Activated CD4-positive, alpha-beta T cell treated with anti-CD3 and anti-CD28 coated beads for 36 hours (primary cell): ENCODE results near the gene IBA57. TPM values are rescaled to one million over a fixed set of nuclear protein-coding genes. Genes with fewer than 3 reads are reported as not detected.

Source experiments
- ATAC-seq: fragments of 200-7000 bp; cut with Tn5 transposase; one replicate; pipeline ENCODE4 v1.10.0; 2021; ENCODE audit warnings: mild to moderate bottlenecking, moderate library complexity
- CTCF ChIA-PET: fragments of 350-600 bp; sonication (Branson Sonifier 250); formaldehyde crosslinking; loops from one replicate; lab custom pipeline; 2021; ENCODE audit warnings: antibody characterized with exemption; lab: Charles Lee
- POLR2A ChIA-PET: fragments of 350-600 bp; sonication (Branson Sonifier 250); formaldehyde crosslinking; loops from one replicate; lab custom pipeline; 2021; ENCODE audit warnings: antibody characterized with exemption, inconsistent platforms; lab: Charles Lee
- DNase-seq: peaks from one replicate; pipeline ENCODE4 v3.0.0-alpha.2; 2020
- H3K27ac Mint-ChIP-seq: one replicate; pipeline ENCODE4 v1.8.0; 2021; ENCODE audit warnings: mixed read lengths
- H3K27me3 Mint-ChIP-seq: one replicate; pipeline ENCODE4 v1.8.0; 2021; ENCODE audit warnings: mixed read lengths
- H3K36me3 Mint-ChIP-seq: one replicate; pipeline ENCODE4 v1.8.0; 2021; ENCODE audit warnings: low read depth, mixed read lengths
- H3K4me1 Mint-ChIP-seq: one replicate; pipeline ENCODE4 v1.8.0; 2021; ENCODE audit warnings: mixed read lengths
- H3K4me3 Mint-ChIP-seq: one replicate; pipeline ENCODE4 v1.8.0; 2021; ENCODE audit warnings: mild to moderate bottlenecking, moderate library complexity, mixed read lengths
- H3K9me3 Mint-ChIP-seq: one replicate; pipeline ENCODE4 v1.8.0; 2021; ENCODE audit warnings: low read depth, mixed read lengths
- intact Hi-C, 2 experiments: fragments of 100-400 bp; cut with DNase I in 1 of 2; cut with micrococcal nuclease in 1 of 2; formaldehyde crosslinking; loops; one replicate each; pipeline versions ENCODE4 v1.14.2 to v1.15.1; 2022 to 2024; cut with DNase I, micrococcal nuclease
- total RNA-seq, 2 experiments: library from RNA; stranded (reverse); gene quantifications; one replicate each; pipeline ENCODE4 v1.2.3, GENCODE V29; 2021

IBA57 gene
- total RNA-seq, 2 experiments from 2014 or later, result 6.0 to 8.3 TPM

DNA sequence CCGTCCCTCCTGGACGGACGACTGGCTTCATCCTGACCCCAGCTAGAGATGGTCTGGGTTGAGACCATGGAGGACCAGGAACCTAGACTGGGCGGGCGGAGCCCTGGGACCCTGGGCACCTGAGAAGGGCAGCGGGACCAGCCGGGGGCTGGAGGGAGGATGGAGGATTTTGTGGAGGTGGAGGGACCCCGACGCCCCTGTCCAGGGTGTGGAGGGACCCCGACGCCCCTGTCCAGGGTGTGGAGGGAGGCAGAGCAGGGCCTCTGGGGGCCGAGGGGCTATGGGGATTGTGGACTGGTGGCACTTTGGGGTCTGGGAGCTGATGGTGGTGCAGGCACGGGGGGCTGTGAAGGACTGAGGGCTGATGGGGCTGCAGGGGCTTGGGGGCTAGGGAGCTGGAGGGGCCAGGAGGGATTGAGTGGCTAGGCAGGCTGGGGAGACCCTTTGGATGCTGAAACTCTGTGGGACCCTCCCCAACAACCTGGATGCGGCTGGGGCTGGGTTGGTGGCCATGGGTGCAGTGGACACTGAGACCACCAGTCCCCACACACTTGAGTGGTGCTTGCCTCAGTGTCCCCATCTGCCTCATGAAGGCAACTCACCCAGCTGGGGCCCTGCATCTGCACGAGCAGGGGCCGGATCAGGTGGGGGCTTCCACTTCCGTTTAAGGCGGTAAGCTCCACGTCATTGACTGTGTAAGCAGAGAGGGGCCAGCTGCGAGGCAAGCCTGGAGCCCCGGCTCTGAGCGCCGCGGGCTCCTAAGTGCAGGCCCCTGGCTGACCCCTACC, 8.5 kb upstream of the IBA57 start:
- peaks cover 21% of the 10 kb centered on the region for H3K4me1 Mint-ChIP-seq
- ChIA-PET POLR2A (no interaction called here), CTCF (interaction anchor here (0.6 to 1.2 kb wide), 2 partner anchors 8 to 28 kb away, joined by 3 to 5 read pairs; partner anchors contain the start of gene IBA57)
- DNase-seq (peak; percentile 39), ATAC-seq (no peak)
- H3K27me3 Mint-ChIP-seq, result no peaks in the 10 kb centered on the region
- no peaks in the 10 kb centered on the region for H3K9me3 Mint-ChIP-seq
- no peak overlapping the region for H3K27ac Mint-ChIP-seq
- H3K36me3 Mint-ChIP-seq, result no peaks in the 10 kb centered on the region
- intact Hi-C loops, result no loop called here
- H3K4me3 Mint-ChIP-seq, result no peak overlapping the region

DNA sequence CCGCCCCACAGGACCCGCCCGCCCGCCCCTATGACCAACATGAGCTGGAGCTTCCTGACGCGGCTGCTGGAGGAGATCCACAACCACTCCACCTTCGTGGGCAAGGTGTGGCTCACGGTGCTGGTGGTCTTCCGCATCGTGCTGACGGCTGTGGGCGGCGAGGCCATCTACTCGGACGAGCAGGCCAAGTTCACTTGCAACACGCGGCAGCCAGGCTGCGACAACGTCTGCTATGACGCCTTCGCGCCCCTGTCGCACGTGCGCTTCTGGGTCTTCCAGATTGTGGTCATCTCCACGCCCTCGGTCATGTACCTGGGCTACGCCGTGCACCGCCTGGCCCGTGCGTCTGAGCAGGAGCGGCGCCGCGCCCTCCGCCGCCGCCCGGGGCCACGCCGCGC, 7.9 kb upstream of the IBA57 start:
- Mint-ChIP-seq H3K27ac (no peak overlapping the region), H3K9me3 (no peaks in the 10 kb centered on the region), H3K4me3 (no peak overlapping the region), H3K4me1 (peaks cover 26% of the 10 kb centered on the region), H3K36me3 (no peaks in the 10 kb centered on the region), H3K27me3 (no peaks in the 10 kb centered on the region)
- ChIA-PET CTCF (interaction anchor here (0.6 kb wide), 1 partner anchor 29 kb away, joined by 3 read pairs; no protein-coding TSS in a partner anchor), POLR2A (no interaction called here)
- DNase-seq, result no peak
- intact Hi-C loops, result no loop called here
- no peak for ATAC-seq

DNA sequence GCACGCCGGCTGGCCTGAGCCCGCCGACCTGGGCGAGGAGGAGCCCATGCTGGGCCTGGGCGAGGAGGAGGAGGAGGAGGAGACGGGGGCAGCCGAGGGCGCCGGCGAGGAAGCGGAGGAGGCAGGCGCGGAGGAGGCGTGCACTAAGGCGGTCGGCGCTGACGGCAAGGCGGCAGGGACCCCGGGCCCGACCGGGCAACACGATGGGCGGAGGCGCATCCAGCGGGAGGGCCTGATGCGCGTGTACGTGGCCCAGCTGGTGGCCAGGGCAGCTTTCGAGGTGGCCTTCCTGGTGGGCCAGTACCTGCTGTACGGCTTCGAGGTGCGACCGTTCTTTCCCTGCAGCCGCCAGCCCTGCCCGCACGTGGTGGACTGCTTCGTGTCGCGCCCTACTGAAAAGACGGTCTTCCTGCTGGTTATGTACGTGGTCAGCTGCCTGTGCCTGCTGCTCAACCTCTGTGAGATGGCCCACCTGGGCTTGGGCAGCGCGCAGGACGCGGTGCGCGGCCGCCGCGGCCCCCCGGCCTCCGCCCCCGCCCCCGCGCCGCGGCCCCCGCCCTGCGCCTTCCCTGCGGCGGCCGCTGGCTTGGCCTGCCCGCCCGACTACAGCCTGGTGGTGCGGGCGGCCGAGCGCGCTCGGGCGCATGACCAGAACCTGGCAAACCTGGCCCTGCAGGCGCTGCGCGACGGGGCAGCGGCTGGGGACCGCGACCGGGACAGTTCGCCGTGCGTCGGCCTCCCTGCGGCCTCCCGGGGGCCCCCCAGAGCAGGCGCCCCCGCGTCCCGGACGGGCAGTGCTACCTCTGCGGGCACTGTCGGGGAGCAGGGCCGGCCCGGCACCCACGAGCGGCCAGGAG, 7.2 kb upstream of the IBA57 start:
- no peak overlapping the region for H3K27ac Mint-ChIP-seq
- H3K36me3 Mint-ChIP-seq, result no peaks in the 10 kb centered on the region
- ATAC-seq (no peak), DNase-seq (no peak)
- ChIA-PET POLR2A (no interaction called here), CTCF (no interaction called here)
- no peaks in the 10 kb centered on the region for H3K27me3 Mint-ChIP-seq
- H3K4me3 Mint-ChIP-seq, result no peak overlapping the region
- intact Hi-C loops, result no loop called here
- peaks cover 31% of the 10 kb centered on the region for H3K4me1 Mint-ChIP-seq
- H3K9me3 Mint-ChIP-seq, result no peaks in the 10 kb centered on the region

DNA sequence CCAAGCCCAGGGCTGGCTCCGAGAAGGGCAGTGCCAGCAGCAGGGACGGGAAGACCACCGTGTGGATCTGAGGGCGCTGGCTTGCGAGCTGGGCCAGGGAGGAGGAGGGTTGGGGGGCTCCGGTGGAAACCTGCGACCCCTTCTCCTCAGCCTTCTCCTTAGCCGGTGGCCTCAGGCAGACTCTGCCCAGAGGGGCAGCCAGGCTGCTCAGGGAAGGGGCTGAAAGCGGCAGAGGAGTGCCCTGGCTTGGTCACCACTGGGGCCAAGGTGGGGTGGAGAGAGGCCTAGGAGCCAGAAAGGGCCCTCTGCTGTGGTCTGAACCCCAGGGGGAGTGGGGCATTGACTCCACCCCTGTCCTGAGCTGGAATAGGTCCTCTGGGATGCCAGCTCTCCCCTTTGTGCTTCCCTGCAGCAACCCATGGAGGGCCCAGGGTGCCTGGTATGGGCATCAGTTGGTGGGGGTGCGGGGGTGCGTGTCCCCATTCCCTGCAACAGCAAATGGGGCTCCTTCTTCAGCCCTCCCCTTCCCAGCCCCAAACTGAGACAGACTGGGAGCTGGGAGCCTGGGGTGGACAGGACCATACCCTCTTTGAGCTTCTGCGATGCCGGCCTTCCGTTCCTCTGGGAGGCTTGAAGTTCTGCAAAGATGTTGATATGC, 6.5 kb upstream of the IBA57 start:
- ChIA-PET POLR2A (interaction anchor here (0.6 kb wide), 1 partner anchor 54 kb away, joined by 5 read pairs; no protein-coding TSS in a partner anchor), CTCF (interaction anchor here (0.7 kb wide), 1 partner anchor 80 kb away, joined by 3 read pairs; no protein-coding TSS in a partner anchor)
- Mint-ChIP-seq H3K27me3 (no peaks in the 10 kb centered on the region), H3K27ac (no peak overlapping the region), H3K4me3 (no peak overlapping the region), H3K4me1 (peaks cover 35% of the 10 kb centered on the region), H3K36me3 (no peaks in the 10 kb centered on the region), H3K9me3 (no peaks in the 10 kb centered on the region)
- DNase-seq (no peak), ATAC-seq (no peak)
- intact Hi-C loops, result no loop called here

DNA sequence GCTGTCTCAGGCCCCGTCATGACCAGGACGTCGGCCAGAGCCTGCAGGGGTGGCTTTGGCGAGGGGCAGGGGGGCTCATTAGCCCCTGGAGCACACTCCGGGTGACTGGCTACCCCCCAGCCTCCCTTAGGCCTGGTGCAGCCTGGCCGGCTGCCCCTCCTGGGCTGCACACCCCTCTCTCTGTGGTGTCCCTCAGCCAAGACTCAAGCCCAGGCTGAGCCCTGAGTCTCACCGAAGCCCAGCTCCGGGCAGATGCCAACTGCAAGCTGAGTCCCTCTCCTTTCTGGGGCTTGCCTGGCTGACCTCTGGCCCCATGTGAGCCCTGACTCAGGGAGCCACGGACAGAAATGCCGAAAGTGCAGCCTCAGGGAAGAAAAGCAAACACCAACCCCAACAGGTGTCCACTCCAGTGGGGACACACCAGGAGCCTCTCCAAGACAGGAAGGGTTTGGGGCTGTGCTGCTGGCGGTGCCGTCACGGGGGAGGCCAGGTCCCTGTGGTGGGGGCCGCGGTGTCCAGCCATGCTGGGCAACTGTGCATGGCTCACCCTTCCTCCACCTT, 5.3 kb upstream of the IBA57 start:
- ATAC-seq, result no peak

DNA sequence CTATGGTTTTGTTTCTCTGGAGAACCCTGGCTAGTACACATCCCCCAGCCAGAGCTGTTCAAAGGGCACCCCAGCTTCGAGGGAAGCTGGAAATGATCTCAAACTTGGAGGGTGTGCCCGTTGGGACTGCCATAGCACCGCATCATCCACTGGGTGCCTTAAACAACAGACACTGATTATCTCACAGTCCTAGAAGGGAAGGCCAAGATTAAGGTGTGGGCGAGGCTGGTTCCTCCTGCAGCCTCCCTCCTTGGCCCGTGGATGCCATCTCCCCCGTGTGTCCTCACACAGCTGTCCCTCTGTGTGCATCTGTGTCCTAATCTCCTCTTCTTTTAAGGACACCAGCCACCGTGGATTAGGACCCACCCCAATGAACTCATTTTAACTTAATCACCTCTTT, 4.2 kb upstream of the IBA57 start:
- no peak overlapping the region for H3K4me3 Mint-ChIP-seq
- ChIA-PET CTCF (interaction anchor here (0.8 kb wide), 1 partner anchor 10 kb away, joined by 3 read pairs; no protein-coding TSS in a partner anchor), POLR2A (no interaction called here)
- ATAC-seq (no peak), DNase-seq (no peak)
- intact Hi-C loops, result loop anchor here in 1 of 2 experiments (10.0 kb wide), 1 partner anchor 1757 kb away; the partner anchor contains the start of gene PARP1
- no peaks in the 10 kb centered on the region for H3K36me3 Mint-ChIP-seq
- H3K4me1 Mint-ChIP-seq, result peaks cover 30% of the 10 kb centered on the region
- no peaks in the 10 kb centered on the region for H3K9me3 Mint-ChIP-seq
- no peak overlapping the region for H3K27ac Mint-ChIP-seq
- no peaks in the 10 kb centered on the region for H3K27me3 Mint-ChIP-seq

More for the DNA sequence above, 5.3 kb upstream of the IBA57 start:
- DNase-seq, result no peak
- no peaks in the 10 kb centered on the region for H3K36me3 Mint-ChIP-seq
- no peaks in the 10 kb centered on the region for H3K27me3 Mint-ChIP-seq
- ChIA-PET POLR2A (no interaction called here), CTCF (no interaction called here)
- H3K4me1 Mint-ChIP-seq, result peaks cover 31% of the 10 kb centered on the region
- H3K4me3 Mint-ChIP-seq, result no peak overlapping the region
- intact Hi-C loops, result loop anchor here in 1 of 2 experiments (10.0 kb wide), 1 partner anchor 1755 kb away; the partner anchor contains the start of gene PARP1
- no peak overlapping the region for H3K27ac Mint-ChIP-seq
- H3K9me3 Mint-ChIP-seq, result no peaks in the 10 kb centered on the region

DNA sequence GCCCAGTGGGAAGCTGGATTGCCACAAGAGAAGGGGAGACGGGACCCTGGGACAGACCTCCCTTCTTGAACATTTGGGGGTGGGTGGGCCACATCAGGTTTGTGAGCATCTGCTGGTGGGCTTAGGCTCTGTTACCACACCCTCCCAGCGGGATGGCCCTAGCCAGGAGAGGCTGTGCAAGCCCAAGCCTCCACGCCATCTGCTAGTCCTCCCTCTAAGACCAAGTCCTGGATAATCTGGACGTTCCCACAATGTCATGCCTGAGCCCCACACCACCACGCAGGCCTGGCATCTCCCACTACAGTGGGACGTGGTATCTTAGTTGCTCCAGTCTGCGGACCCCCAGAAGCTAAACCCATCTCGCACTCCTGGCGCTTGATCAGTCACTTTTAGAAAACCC, 3.7 kb upstream of the IBA57 start:
- ChIA-PET CTCF (no interaction called here), POLR2A (no interaction called here)
- Mint-ChIP-seq H3K27ac (peak overlapping the region; percentile 29), H3K27me3 (no peaks in the 10 kb centered on the region), H3K4me3 (no peak overlapping the region), H3K36me3 (no peaks in the 10 kb centered on the region), H3K9me3 (no peaks in the 10 kb centered on the region), H3K4me1 (peaks cover 33% of the 10 kb centered on the region)
- DNase-seq (no peak), ATAC-seq (no peak)
- intact Hi-C loops, result loop anchor here in 1 of 2 experiments (10.0 kb wide), 1 partner anchor 1757 kb away; the partner anchor contains the start of gene PARP1

DNA sequence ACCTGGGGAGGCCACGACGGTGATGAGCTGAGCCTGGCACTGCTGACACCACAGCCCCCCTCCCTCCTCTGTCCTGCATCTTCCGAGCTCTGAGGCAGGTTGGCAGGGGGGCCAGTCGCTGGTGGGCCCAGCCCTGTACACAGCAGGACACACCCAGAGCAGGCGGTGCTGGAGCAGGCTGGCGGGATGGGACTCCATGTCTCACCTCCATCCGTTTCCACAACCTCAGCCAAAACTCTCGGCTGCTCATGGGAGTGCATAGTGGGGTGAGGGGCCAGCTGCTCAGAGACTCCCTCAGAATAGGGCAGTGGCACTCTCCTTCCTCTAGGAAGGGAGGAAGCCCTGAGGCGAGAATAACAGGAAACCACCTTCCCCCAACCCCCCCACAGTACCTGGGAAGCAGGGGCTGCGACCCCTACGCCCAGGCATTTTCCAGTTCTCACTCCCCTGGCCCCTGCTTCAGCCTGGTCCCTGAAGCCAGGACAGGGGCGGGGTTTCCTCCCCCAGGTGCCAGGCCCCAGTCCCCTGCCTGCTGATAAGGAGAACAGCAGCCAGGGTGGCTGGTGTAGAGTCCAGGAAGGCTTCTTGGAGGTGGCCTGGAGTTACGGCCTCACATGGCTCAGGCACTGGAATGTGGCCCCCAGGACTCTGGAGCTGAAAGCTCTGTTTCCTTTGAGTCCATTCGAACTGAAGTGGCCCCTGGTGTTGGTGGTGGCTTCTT, 3.2 kb upstream of the IBA57 start:
- no peak overlapping the region for H3K4me3 Mint-ChIP-seq

DNA sequence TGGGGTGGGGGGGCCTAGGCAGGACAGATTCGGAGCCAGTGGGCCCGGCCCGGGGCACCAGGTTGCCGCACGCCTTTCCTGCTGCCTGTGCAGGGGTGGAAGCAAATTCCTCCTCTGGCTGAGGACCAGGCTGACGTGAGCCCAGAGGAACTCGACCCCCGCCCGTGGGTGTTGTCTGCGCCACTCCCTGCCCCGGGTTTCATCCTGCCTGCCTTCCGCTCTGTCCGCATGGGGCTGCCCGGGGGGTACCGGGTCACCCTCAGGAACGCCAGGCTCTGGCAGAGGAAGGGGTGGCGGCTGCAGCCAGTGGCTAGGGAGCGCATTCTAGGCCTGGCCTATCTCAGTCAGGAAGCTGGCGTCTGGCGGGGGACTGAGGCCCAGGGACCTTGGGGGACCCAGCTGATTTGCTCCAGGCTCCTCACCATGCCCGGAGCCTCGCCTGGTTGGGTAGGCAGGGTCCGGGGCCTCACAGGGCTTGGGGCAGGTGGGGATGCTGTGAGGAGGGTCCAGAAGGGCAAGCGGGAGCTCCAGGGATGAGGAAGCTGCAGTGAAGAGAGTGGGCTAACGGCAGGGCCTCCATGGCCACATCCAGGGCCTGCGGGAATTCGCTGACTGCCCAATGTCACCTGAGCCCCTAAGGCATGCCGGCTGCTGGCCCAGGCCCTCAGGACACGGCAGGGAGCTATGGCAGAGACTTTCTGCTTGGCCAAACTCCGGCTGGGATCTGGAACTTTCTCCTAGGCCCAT, 2.4 kb upstream of the IBA57 start:
- H3K36me3 Mint-ChIP-seq, result peaks cover 3% of the 10 kb centered on the region
- ChIA-PET CTCF (interaction anchor here (1.3 kb wide), 1 partner anchor 16 kb away, joined by 5 read pairs; no protein-coding TSS in a partner anchor), POLR2A (interaction anchor here (1.3 kb wide), 1 partner anchor 20 kb away, joined by 3 read pairs; no protein-coding TSS in a partner anchor)
- peaks cover 35% of the 10 kb centered on the region for H3K4me1 Mint-ChIP-seq
- no peak overlapping the region for H3K27ac Mint-ChIP-seq
- no peak overlapping the region for H3K4me3 Mint-ChIP-seq
- no peaks in the 10 kb centered on the region for H3K9me3 Mint-ChIP-seq
- ATAC-seq (no peak), DNase-seq (no peak)
- intact Hi-C loops, result loop anchor here in 1 of 2 experiments (10.0 kb wide), 1 partner anchor 1758 kb away; the partner anchor contains the start of gene PARP1
- no peaks in the 10 kb centered on the region for H3K27me3 Mint-ChIP-seq

More for the DNA sequence above, 3.2 kb upstream of the IBA57 start:
- CTCF ChIA-PET, result interaction anchor here (1.3 kb wide), 1 partner anchor 17 kb away, joined by 5 read pairs; no protein-coding TSS in a partner anchor
- Mint-ChIP-seq H3K9me3 (no peaks in the 10 kb centered on the region), H3K36me3 (no peaks in the 10 kb centered on the region), H3K27ac (peak overlapping the region; percentile 29), H3K4me1 (peaks cover 31% of the 10 kb centered on the region), H3K27me3 (no peaks in the 10 kb centered on the region)
- POLR2A ChIA-PET, result interaction anchor here (1.3 kb wide), 1 partner anchor 19 kb away, joined by 3 read pairs; no protein-coding TSS in a partner anchor
- no peak for DNase-seq
- intact Hi-C loops, result loop anchor here in 1 of 2 experiments (10.0 kb wide), 1 partner anchor 1758 kb away; the partner anchor contains the start of gene PARP1
- no peak for ATAC-seq
